Gastroesophageal sphincter (tissue), 4 donors: ENCODE results near the gene RAB3C. TPM values are rescaled to one million over a fixed set of nuclear protein-coding genes. Genes with fewer than 3 reads are reported as not detected.
A peak's percentile ranks its signal among the peaks of the same experiment; 100 is the strongest.

Source experiments
- ATAC-seq: fragments of 150-250 bp; one replicate; pipeline ENCODE4 v1.9.1; 2016; ENCODE audit warnings: mild to moderate bottlenecking, moderate library complexity
- H3K27ac ChIP-seq, 4 donors: fragments of 200-600 bp; sonication (generic) in 3 of 4; 1 replicate in 3 of 4; 2 replicates in 1 of 4; pipeline ENCODE4 v1.5.1; 2016 to 2019
- H3K27me3 ChIP-seq: fragments of 200-600 bp; sonication (generic); one replicate; pipeline ENCODE4 v1.5.1; 2019
- H3K36me3 ChIP-seq, 2 donors: fragments of 200-600 bp; sonication (generic); one replicate each; pipeline ENCODE4 v1.5.1; 2019; ENCODE audit warnings: control low read depth in 1 of 2
- H3K4me1 ChIP-seq, 3 donors: fragments of 200-600 bp; sonication (generic); 1 replicate in 2 of 3; 2 replicates in 1 of 3; pipeline ENCODE4 v1.5.1; 2016 to 2019; ENCODE audit warnings: control low read depth in 2 of 3
- H3K4me3 ChIP-seq, 2 donors: fragments of 200-600 bp; sonication (generic); one replicate each; pipeline ENCODE4 v1.5.1; 2019; ENCODE audit warnings: mild to moderate bottlenecking in 1 of 2, moderate library complexity in 1 of 2
- H3K9me3 ChIP-seq, 3 donors: fragments of 200-600 bp; sonication (generic); one replicate each; pipeline ENCODE4 v1.5.1; 2017 to 2019; ENCODE audit warnings: control low read depth in 2 of 3
- CTCF ChIP-seq, 4 experiments: fragments of 200-600 bp in 2 of 4; fragments of 450-650 bp in 2 of 4; sonication (generic) in 1 of 4; IDR thresholded peaks; one replicate each; pipeline ENCODE4 v1.5.1; 2017 to 2019; ENCODE audit warnings: antibody characterized with exemption in 4 of 4, mild to moderate bottlenecking in 2 of 4, moderate library complexity in 2 of 4
- EP300 ChIP-seq: sonication (generic); formaldehyde crosslinking; IDR thresholded peaks from one replicate; pipeline ENCODE4 v1.6.1; 2017; ENCODE audit warnings: antibody characterized with exemption, mild to moderate bottlenecking
- POLR2A ChIP-seq, 2 donors: fragments of 450-650 bp; IDR thresholded peaks; one replicate each; pipeline ENCODE4 v1.6.1; 2017; ENCODE audit warnings: antibody characterized with exemption in 2 of 2, mild to moderate bottlenecking in 2 of 2, moderate library complexity in 1 of 2
- POLR2AphosphoS5 ChIP-seq: sonication (generic); formaldehyde crosslinking; IDR thresholded peaks from one replicate; pipeline ENCODE4 v1.6.1; 2017; ENCODE audit warnings: antibody characterized with exemption
- WGBS, 2 donors: methylation state at CpG; one replicate each; pipeline ENCODE4 v1.1.5; 2018; ENCODE audit warnings: low coverage in 1 of 2; 5-methylcytosine and 5-hydroxymethylcytosine counted together
- total RNA-seq, 4 donors: library from RNA; depleted of rRNA; stranded (reverse); fragments of >200 nt; gene quantifications; one replicate each; pipeline ENCODE4 v1.1.0, GENCODE V29; 2016

Gene RAB3C
- total RNA-seq, 4 donors from 2014 or later: 0.16 to 3.5 (median 2.1) TPM

GRCh38 chr5:58648846-58649245 is 66.0 kb downstream of the RAB3C start:
- Histone ChIP-seq H3K4me3 (no peak overlapping the region), H3K27ac (no peak overlapping the region), H3K36me3 (no peaks in the 10 kb centered on the region), H3K27me3 (no peaks in the 10 kb centered on the region), H3K4me1 (peaks cover 0 to 4% (median 0%) of the 10 kb centered on the region in 3 donors), H3K9me3 (no peaks in the 10 kb centered on the region)
- no peak for TF ChIP-seq POLR2AphosphoS5
- no peak for TF ChIP-seq CTCF (IDR thresholded peaks at IDR 0.05)
- TF ChIP-seq POLR2A (IDR thresholded peaks at IDR 0.05): no peak
- no peak for TF ChIP-seq EP300
- ATAC-seq: no peak
- WGBS, 2 donors: 44 to 66% methylated on average over 3 to 4 of the region's 4 CpGs

- no peak for ATAC-seq
- TF ChIP-seq POLR2AphosphoS5 (no peak), CTCF (IDR thresholded peaks at IDR 0.05) (no peak), EP300 (no peak), POLR2A (IDR thresholded peaks at IDR 0.05) (no peak)
Observed at GRCh38 chr5:58649716-58650115, 66.8 kb downstream of the RAB3C start.

GRCh38 chr5:58653521-58653920 is 70.6 kb downstream of the RAB3C start:
- Histone ChIP-seq H3K9me3 (peaks cover 0 to 4% (median 0%) of the 10 kb centered on the region in 3 donors), H3K4me1 (peaks cover 0 to 4% (median 0%) of the 10 kb centered on the region in 3 donors), H3K27ac (no peak overlapping the region), H3K36me3 (no peaks in the 10 kb centered on the region), H3K4me3 (no peak overlapping the region), H3K27me3 (no peaks in the 10 kb centered on the region)
- no peak for ATAC-seq
- no peak for TF ChIP-seq POLR2A (IDR thresholded peaks at IDR 0.05)
- WGBS, 2 donors: 90 to 100% methylated on average over 1 of the region's 1 CpG

More at GRCh38 chr5:58649716-58650115, 66.8 kb downstream of the RAB3C start:
- Histone ChIP-seq H3K9me3 (no peaks in the 10 kb centered on the region), H3K27me3 (no peaks in the 10 kb centered on the region), H3K27ac (no peak overlapping the region), H3K36me3 (no peaks in the 10 kb centered on the region), H3K4me1 (peaks cover 0 to 4% (median 0%) of the 10 kb centered on the region in 3 donors), H3K4me3 (no peak overlapping the region)
- 3 to 17% methylated on average over 1 to 2 of the region's 2 CpGs for WGBS, 2 donors

GRCh38 chr5:58666141-58666540 is 83.3 kb downstream of the RAB3C start:
- no peak for TF ChIP-seq POLR2AphosphoS5
- no peak for TF ChIP-seq EP300
- TF ChIP-seq CTCF (IDR thresholded peaks at IDR 0.05): no peak
- no peak for TF ChIP-seq POLR2A (IDR thresholded peaks at IDR 0.05)
- H3K9me3 ChIP-seq: peaks cover 0 to 9% (median 0%) of the 10 kb centered on the region in 3 donors
- H3K27me3 ChIP-seq: no peaks in the 10 kb centered on the region
- H3K36me3 ChIP-seq: no peaks in the 10 kb centered on the region
- WGBS, 2 donors: 0 to 100% methylated on average over 1 of the region's 1 CpG
- H3K27ac ChIP-seq: no peak overlapping the region
- ATAC-seq: no peak
- no peak overlapping the region for H3K4me3 ChIP-seq
- no peaks in the 10 kb centered on the region for H3K4me1 ChIP-seq

- Histone ChIP-seq H3K27ac (no peak overlapping the region), H3K36me3 (no peaks in the 10 kb centered on the region), H3K27me3 (no peaks in the 10 kb centered on the region), H3K4me3 (no peak overlapping the region), H3K4me1 (no peaks in the 10 kb centered on the region), H3K9me3 (peaks cover 0 to 9% (median 0%) of the 10 kb centered on the region in 3 donors)
- WGBS, 2 donors: 55 to 71% methylated on average over 8 of the region's 8 CpGs
- peak; percentile 36 for ATAC-seq
- TF ChIP-seq POLR2AphosphoS5 (peak; percentile 31), EP300 (no peak)
Observed at GRCh38 chr5:58666598-58667581, 84.0 kb downstream of the RAB3C start.
